WTC11 (cell line): ENCODE data around the gene CLBA1.
"Not testable (repeated sequence)": the region's sequence is repeated elsewhere in the genome, so short reads cannot be mapped to it uniquely, and the experiment has no call there.

Experiments used
- AFF4 ChIP-seq: sonication (generic); formaldehyde crosslinking; IDR thresholded peaks from 2 replicates; pipeline ENCODE4 v1.8.1; 2023; ENCODE audit warnings: mild to moderate bottlenecking, missing genetic modification reagents, borderline replicate concordance
- CTCF ChIP-seq: fragments of 200-600 bp; IDR thresholded peaks from 2 replicates; pipeline ENCODE4 v1.8.0; 2022; ENCODE audit warnings: antibody characterized with exemption
- MAX ChIP-seq: sonication (generic); formaldehyde crosslinking; IDR thresholded peaks from 2 replicates; pipeline ENCODE4 v1.8.0; 2022; ENCODE audit warnings: mild to moderate bottlenecking, missing genetic modification reagents
- NFYB ChIP-seq: sonication (generic); formaldehyde crosslinking; conservative IDR thresholded peaks from 2 replicates; pipeline ENCODE4 v1.8.0; 2022; ENCODE audit warnings: low read depth, missing genetic modification reagents
- NR2C2 ChIP-seq: sonication (generic); formaldehyde crosslinking; IDR thresholded peaks from 2 replicates; pipeline ENCODE4 v1.8.0; 2022; ENCODE audit warnings: mild to moderate bottlenecking, missing genetic modification reagents
- SP1 ChIP-seq: sonication (generic); formaldehyde crosslinking; conservative IDR thresholded peaks from 2 replicates; pipeline ENCODE4 v1.8.1; 2022; ENCODE audit warnings: missing genetic modification reagents
- STAT6 ChIP-seq: sonication (generic); formaldehyde crosslinking; conservative IDR thresholded peaks from 2 replicates; pipeline ENCODE4 v1.8.1; 2023; ENCODE audit warnings: mild to moderate bottlenecking, low read depth, missing genetic modification reagents, moderate library complexity
- USF2 ChIP-seq: sonication (generic); formaldehyde crosslinking; IDR thresholded peaks from 2 replicates; pipeline ENCODE4 v1.8.1; 2023; ENCODE audit warnings: mild to moderate bottlenecking, missing genetic modification reagents, moderate library complexity
- ZNF232 ChIP-seq: sonication (generic); formaldehyde crosslinking; IDR thresholded peaks from 2 replicates; pipeline ENCODE4 v1.8.0; 2022; ENCODE audit warnings: mild to moderate bottlenecking, missing genetic modification reagents

- TF ChIP-seq CTCF; ZNF232 (CRISPR knock-in tag); USF2; NR2C2 (CRISPR knock-in tag); SP1 (CRISPR knock-in tag); NFYB; MAX; STAT6 (CRISPR knock-in tag); AFF4: not testable (repeated sequence)
Measured at GRCh38 chr14:104949406-104949955, 36.1 kb upstream of the CLBA1 start.
